Stimulated activated effector memory CD8-positive, alpha-beta T cell treated with anti-CD3 and anti-CD28 coated beads, Interleukin-12 subunit alpha, Interleukin-12 subunit beta, amount 100 ng/mL, for 72 hours (primary cell): ENCODE measurements around the gene KRT20.

Experiments
- ATAC-seq: fragments of 150-1000 bp; cut with Tn5 transposase; 2 replicates; pipeline ENCODE4 v1.10.0; 2021
- DNase-seq, 2 donors: peaks; one replicate each; pipeline ENCODE4 v3.0.0; 2021 to 2022; ENCODE audit warnings: low spot score in 2 of 2
- H3K27ac Mint-ChIP-seq: one replicate; pipeline ENCODE4 v1.8.0; 2022; ENCODE audit warnings: mild to moderate bottlenecking, mixed read lengths
- H3K36me3 Mint-ChIP-seq: one replicate; pipeline ENCODE4 v1.8.0; 2022; ENCODE audit warnings: mild to moderate bottlenecking, mixed read lengths
- H3K4me1 Mint-ChIP-seq: one replicate; pipeline ENCODE4 v1.8.0; 2022; ENCODE audit warnings: mixed read lengths
- H3K4me3 Mint-ChIP-seq: one replicate; pipeline ENCODE4 v1.8.0; 2022; ENCODE audit warnings: mild to moderate bottlenecking, mixed read lengths
- H3K9me3 Mint-ChIP-seq: one replicate; pipeline ENCODE4 v1.8.0; 2022; ENCODE audit warnings: mixed read lengths

KRT20 gene

GRCh38 chr17:40846515-40847144 lies 38.4 kb downstream of the KRT20 start:
- Mint-ChIP-seq H3K4me3 (no peak overlapping the region), H3K36me3 (no peaks in the 10 kb centered on the region), H3K4me1 (no peaks in the 10 kb centered on the region), H3K27ac (no peak overlapping the region), H3K9me3 (no peaks in the 10 kb centered on the region)
- ATAC-seq (no peak), DNase-seq (no peak)

- no peak for DNase-seq
- Mint-ChIP-seq H3K9me3 (no peaks in the 10 kb centered on the region), H3K4me3 (no peak overlapping the region), H3K27ac (no peak overlapping the region), H3K4me1 (no peaks in the 10 kb centered on the region), H3K36me3 (no peaks in the 10 kb centered on the region)
- no peak for ATAC-seq
These were observed 40.4 kb downstream of the KRT20 start for GRCh38 chr17:40844671-40845107.

GRCh38 chr17:40843242-40843641 lies 41.8 kb downstream of the KRT20 start:
- Mint-ChIP-seq H3K27ac (no peak overlapping the region), H3K4me1 (no peaks in the 10 kb centered on the region), H3K4me3 (no peak overlapping the region), H3K9me3 (no peaks in the 10 kb centered on the region), H3K36me3 (no peaks in the 10 kb centered on the region)
- ATAC-seq (no peak), DNase-seq (no peak)

GRCh38 chr17:40841246-40841645 lies 43.8 kb downstream of the KRT20 start:
- Mint-ChIP-seq H3K27ac (no peak overlapping the region), H3K9me3 (no peaks in the 10 kb centered on the region), H3K36me3 (no peaks in the 10 kb centered on the region), H3K4me1 (no peaks in the 10 kb centered on the region), H3K4me3 (no peak overlapping the region)
- ATAC-seq (no peak), DNase-seq (no peak)

GRCh38 chr17:40839194-40839593 lies 45.8 kb downstream of the KRT20 start:
- H3K4me3 Mint-ChIP-seq = no peak overlapping the region
- H3K9me3 Mint-ChIP-seq = no peaks in the 10 kb centered on the region
- DNase-seq (no peak), ATAC-seq (no peak)
- peaks cover 10% of the 10 kb centered on the region for H3K36me3 Mint-ChIP-seq
- no peaks in the 10 kb centered on the region for H3K4me1 Mint-ChIP-seq
- H3K27ac Mint-ChIP-seq = no peak overlapping the region

GRCh38 chr17:40836020-40836419 lies 49.0 kb downstream of the KRT20 start:
- Mint-ChIP-seq H3K4me1 (no peaks in the 10 kb centered on the region), H3K36me3 (peaks cover 11% of the 10 kb centered on the region), H3K9me3 (no peaks in the 10 kb centered on the region), H3K4me3 (no peak overlapping the region), H3K27ac (no peak overlapping the region)
- ATAC-seq (no peak), DNase-seq (no peak)

GRCh38 chr17:40833882-40834281 lies 51.2 kb downstream of the KRT20 start:
- no peaks in the 10 kb centered on the region for H3K9me3 Mint-ChIP-seq
- DNase-seq (no peak), ATAC-seq (no peak)
- no peaks in the 10 kb centered on the region for H3K4me1 Mint-ChIP-seq
- H3K4me3 Mint-ChIP-seq = no peak overlapping the region
- H3K27ac Mint-ChIP-seq = no peak overlapping the region
- H3K36me3 Mint-ChIP-seq = peaks cover 11% of the 10 kb centered on the region

GRCh38 chr17:40832840-40833239 lies 52.2 kb downstream of the KRT20 start:
- H3K4me3 Mint-ChIP-seq = no peak overlapping the region
- H3K4me1 Mint-ChIP-seq = no peaks in the 10 kb centered on the region
- ATAC-seq = no peak
- H3K27ac Mint-ChIP-seq = no peak overlapping the region
- H3K9me3 Mint-ChIP-seq = no peaks in the 10 kb centered on the region
- DNase-seq = no peak
- H3K36me3 Mint-ChIP-seq = peaks cover 11% of the 10 kb centered on the region

GRCh38 chr17:40830085-40830776 lies 54.8 kb downstream of the KRT20 start:
- no peaks in the 10 kb centered on the region for H3K4me1 Mint-ChIP-seq
- ATAC-seq (no peak), DNase-seq (no peak)
- H3K36me3 Mint-ChIP-seq = peaks cover 11% of the 10 kb centered on the region
- no peak overlapping the region for H3K4me3 Mint-ChIP-seq
- no peaks in the 10 kb centered on the region for H3K9me3 Mint-ChIP-seq
- H3K27ac Mint-ChIP-seq = no peak overlapping the region

- ATAC-seq (no peak), DNase-seq (no peak)
- H3K4me1 Mint-ChIP-seq = no peaks in the 10 kb centered on the region
- H3K4me3 Mint-ChIP-seq = no peak overlapping the region
- no peak overlapping the region for H3K27ac Mint-ChIP-seq
- no peaks in the 10 kb centered on the region for H3K9me3 Mint-ChIP-seq
- no peaks in the 10 kb centered on the region for H3K36me3 Mint-ChIP-seq
These were observed 56.5 kb downstream of the KRT20 start for GRCh38 chr17:40828454-40829044.

GRCh38 chr17:40827746-40828453 lies 57.1 kb downstream of the KRT20 start:
- no peaks in the 10 kb centered on the region for H3K36me3 Mint-ChIP-seq
- no peak for DNase-seq
- H3K4me3 Mint-ChIP-seq = no peak overlapping the region
- peak; percentile 80 for ATAC-seq
- H3K9me3 Mint-ChIP-seq = no peaks in the 10 kb centered on the region
- H3K27ac Mint-ChIP-seq = no peak overlapping the region
- H3K4me1 Mint-ChIP-seq = no peaks in the 10 kb centered on the region
